SK-N-SH treated with all-trans-retinoic acid at 6 μM for 48 hours (cell line): ENCODE data around the gene TMEM132D.

Experiments used
- ATAC-seq: fragments of 200-7000 bp; cut with Tn5 transposase; 3 replicates; pipeline ENCODE4 v1.9.1; 2020; ENCODE audit warnings: mild to moderate bottlenecking, moderate library complexity
- ARNTL ChIP-seq: fragments of 450-650 bp; formaldehyde crosslinking; IDR thresholded peaks from 2 replicates; pipeline ENCODE4 v1.5.0; 2020; ENCODE audit warnings: low read depth, mild to moderate bottlenecking, moderate library complexity, borderline replicate concordance
- BACH2 ChIP-seq: fragments of 250-450 bp; sonication (Bioruptor Pico); IDR thresholded peaks from 2 replicates; pipeline ENCODE4 v1.9.0; 2021; ENCODE audit warnings: mild to moderate bottlenecking, borderline replicate concordance
- CREB5 ChIP-seq: fragments of 250-450 bp; sonication (Bioruptor Pico); IDR thresholded peaks from 2 replicates; pipeline ENCODE4 v1.5.1; 2020; ENCODE audit warnings: low read depth, mild to moderate bottlenecking, moderate library complexity
- CSDC2 ChIP-seq: fragments of 250-450 bp; sonication (Bioruptor Pico); IDR thresholded peaks from 2 replicates; pipeline ENCODE4 v1.5.0; 2020; ENCODE audit warnings: mild to moderate bottlenecking, moderate library complexity
- ESRRG ChIP-seq: fragments of 250-450 bp; sonication (Bioruptor Pico); IDR thresholded peaks from 2 replicates; pipeline ENCODE4 v1.6.1; 2021; ENCODE audit warnings: mild to moderate bottlenecking
- ISL1 ChIP-seq: fragments of 250-450 bp; sonication (Bioruptor Pico); IDR thresholded peaks from 2 replicates; pipeline ENCODE4 v2.1.2; 2022; ENCODE audit warnings: mild to moderate bottlenecking, moderate library complexity
- OSR1 ChIP-seq: fragments of 250-450 bp; sonication (Bioruptor Pico); IDR thresholded peaks from 2 replicates; pipeline ENCODE4 v1.8.0; 2022; ENCODE audit warnings: moderate library complexity, mild to moderate bottlenecking, inconsistent platforms
- PATZ1 ChIP-seq: fragments of 250-450 bp; sonication (Bioruptor Pico); IDR thresholded peaks from 2 replicates; pipeline ENCODE4 v1.8.0; 2020; ENCODE audit warnings: mild to moderate bottlenecking, moderate library complexity, borderline replicate concordance
- POU6F1 ChIP-seq: fragments of 250-450 bp; sonication (Bioruptor Pico); IDR thresholded peaks from 2 replicates; pipeline ENCODE4 v1.8.0; 2021; ENCODE audit warnings: low read depth, mild to moderate bottlenecking, moderate library complexity, borderline replicate concordance
- PPARA ChIP-seq: fragments of 250-450 bp; sonication (Bioruptor Pico); IDR thresholded peaks from 2 replicates; pipeline ENCODE4 v1.5.0; 2020; ENCODE audit warnings: mild to moderate bottlenecking, borderline replicate concordance
- RARB ChIP-seq: fragments of 250-450 bp; sonication (Bioruptor Pico); IDR thresholded peaks from 2 replicates; pipeline ENCODE4 v1.8.0; 2021; ENCODE audit warnings: mild to moderate bottlenecking, moderate library complexity
- TCF4 ChIP-seq: fragments of 250-450 bp; sonication (Bioruptor Pico); IDR thresholded peaks from 2 replicates; pipeline ENCODE4 v1.8.0; 2021; ENCODE audit warnings: mild to moderate bottlenecking, moderate library complexity, borderline replicate concordance
- TOX ChIP-seq: fragments of 250-450 bp; sonication (Bioruptor Pico); IDR thresholded peaks from 2 replicates; pipeline ENCODE4 v1.8.0; 2021; ENCODE audit warnings: mild to moderate bottlenecking, moderate library complexity, borderline replicate concordance
- ZC3H10 ChIP-seq: fragments of 250-450 bp; sonication (Bioruptor Pico); IDR thresholded peaks from 2 replicates; pipeline ENCODE4 v1.5.1; 2021; ENCODE audit warnings: mild to moderate bottlenecking, moderate library complexity
- ZFP3 ChIP-seq: fragments of 250-450 bp; sonication (Bioruptor Pico); IDR thresholded peaks from 2 replicates; pipeline ENCODE4 v1.5.0; 2020; ENCODE audit warnings: mild to moderate bottlenecking, moderate library complexity
- ZFP30 ChIP-seq: fragments of 450-650 bp; formaldehyde crosslinking; IDR thresholded peaks from 2 replicates; pipeline ENCODE4 v1.5.0; 2022; ENCODE audit warnings: mild to moderate bottlenecking, moderate library complexity
- ZNF565 ChIP-seq: fragments of 450-650 bp; formaldehyde crosslinking; conservative IDR thresholded peaks from 2 replicates; pipeline ENCODE4 v1.5.0; 2020; ENCODE audit warnings: low read depth, mild to moderate bottlenecking, moderate library complexity
- ZNF8 ChIP-seq: fragments of 450-650 bp; formaldehyde crosslinking; IDR thresholded peaks from 2 replicates; pipeline ENCODE4 v1.5.0; 2020; ENCODE audit warnings: mild to moderate bottlenecking, moderate library complexity
- TF ChIP-seq, protein P1 (sequence below): fragments of 250-450 bp; sonication (Bioruptor Pico); IDR thresholded peaks from 2 replicates; pipeline ENCODE4 v1.5.1; 2021; ENCODE audit warnings: mild to moderate bottlenecking, moderate library complexity
- TF ChIP-seq, protein P2 (sequence below): fragments of 250-450 bp; sonication (Bioruptor Pico); IDR thresholded peaks from 2 replicates; pipeline ENCODE4 v1.5.0; 2020; ENCODE audit warnings: mild to moderate bottlenecking, moderate library complexity

Gene TMEM132D

DNA sequence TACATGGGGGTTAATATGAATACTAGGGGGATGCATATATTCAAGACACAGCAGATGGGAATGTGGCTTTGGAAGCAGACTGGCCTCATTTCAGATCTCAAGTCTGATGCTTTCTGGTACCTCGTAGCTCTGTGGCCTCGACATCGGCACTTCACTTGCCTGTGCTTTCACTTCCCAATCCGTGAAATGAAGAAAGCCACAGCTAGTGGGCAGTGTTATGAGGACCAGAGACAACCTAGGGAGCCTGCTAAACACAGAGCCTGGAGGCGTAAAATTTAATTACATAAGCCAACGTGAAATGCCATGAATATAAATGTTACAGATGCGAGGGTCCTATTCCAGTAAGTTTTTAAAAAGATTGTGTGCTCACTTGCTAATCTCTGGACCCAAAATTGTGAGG lies 286.0 kb downstream of the TMEM132D start (continued):
- TF ChIP-seq, protein P1, sequence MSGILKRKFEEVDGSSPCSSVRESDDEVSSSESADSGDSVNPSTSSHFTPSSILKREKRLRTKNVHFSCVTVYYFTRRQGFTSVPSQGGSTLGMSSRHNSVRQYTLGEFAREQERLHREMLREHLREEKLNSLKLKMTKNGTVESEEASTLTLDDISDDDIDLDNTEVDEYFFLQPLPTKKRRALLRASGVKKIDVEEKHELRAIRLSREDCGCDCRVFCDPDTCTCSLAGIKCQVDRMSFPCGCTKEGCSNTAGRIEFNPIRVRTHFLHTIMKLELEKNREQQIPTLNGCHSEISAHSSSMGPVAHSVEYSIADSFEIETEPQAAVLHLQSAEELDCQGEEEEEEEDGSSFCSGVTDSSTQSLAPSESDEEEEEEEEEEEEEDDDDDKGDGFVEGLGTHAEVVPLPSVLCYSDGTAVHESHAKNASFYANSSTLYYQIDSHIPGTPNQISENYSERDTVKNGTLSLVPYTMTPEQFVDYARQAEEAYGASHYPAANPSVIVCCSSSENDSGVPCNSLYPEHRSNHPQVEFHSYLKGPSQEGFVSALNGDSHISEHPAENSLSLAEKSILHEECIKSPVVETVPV (CRISPR knock-in tag) = no peak
- TF ChIP-seq ESRRG (CRISPR knock-in tag) = no peak
- TF ChIP-seq ZNF565 (CRISPR knock-in tag) = no peak
- TF ChIP-seq TCF4 = no peak
- TF ChIP-seq PPARA (CRISPR knock-in tag) = no peak
- TF ChIP-seq ZFP3 = no peak
- TF ChIP-seq BACH2 (CRISPR knock-in tag) = no peak
- TF ChIP-seq ZFP30 (CRISPR knock-in tag) = no peak

- no peak for ATAC-seq
- TF ChIP-seq ESRRG (CRISPR knock-in tag) = no peak
- TF ChIP-seq ZNF8 = no peak
- TF ChIP-seq ZFP3 = no peak
- no peak for TF ChIP-seq ZC3H10 (CRISPR knock-in tag)
- TF ChIP-seq, protein P2, sequence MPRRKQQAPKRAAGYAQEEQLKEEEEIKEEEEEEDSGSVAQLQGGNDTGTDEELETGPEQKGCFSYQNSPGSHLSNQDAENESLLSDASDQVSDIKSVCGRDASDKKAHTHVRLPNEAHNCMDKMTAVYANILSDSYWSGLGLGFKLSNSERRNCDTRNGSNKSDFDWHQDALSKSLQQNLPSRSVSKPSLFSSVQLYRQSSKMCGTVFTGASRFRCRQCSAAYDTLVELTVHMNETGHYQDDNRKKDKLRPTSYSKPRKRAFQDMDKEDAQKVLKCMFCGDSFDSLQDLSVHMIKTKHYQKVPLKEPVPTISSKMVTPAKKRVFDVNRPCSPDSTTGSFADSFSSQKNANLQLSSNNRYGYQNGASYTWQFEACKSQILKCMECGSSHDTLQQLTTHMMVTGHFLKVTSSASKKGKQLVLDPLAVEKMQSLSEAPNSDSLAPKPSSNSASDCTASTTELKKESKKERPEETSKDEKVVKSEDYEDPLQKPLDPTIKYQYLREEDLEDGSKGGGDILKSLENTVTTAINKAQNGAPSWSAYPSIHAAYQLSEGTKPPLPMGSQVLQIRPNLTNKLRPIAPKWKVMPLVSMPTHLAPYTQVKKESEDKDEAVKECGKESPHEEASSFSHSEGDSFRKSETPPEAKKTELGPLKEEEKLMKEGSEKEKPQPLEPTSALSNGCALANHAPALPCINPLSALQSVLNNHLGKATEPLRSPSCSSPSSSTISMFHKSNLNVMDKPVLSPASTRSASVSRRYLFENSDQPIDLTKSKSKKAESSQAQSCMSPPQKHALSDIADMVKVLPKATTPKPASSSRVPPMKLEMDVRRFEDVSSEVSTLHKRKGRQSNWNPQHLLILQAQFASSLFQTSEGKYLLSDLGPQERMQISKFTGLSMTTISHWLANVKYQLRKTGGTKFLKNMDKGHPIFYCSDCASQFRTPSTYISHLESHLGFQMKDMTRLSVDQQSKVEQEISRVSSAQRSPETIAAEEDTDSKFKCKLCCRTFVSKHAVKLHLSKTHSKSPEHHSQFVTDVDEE = no peak
- TF ChIP-seq TCF4 = no peak
- TF ChIP-seq, protein P1 (CRISPR knock-in tag) = no peak
- no peak for TF ChIP-seq ISL1 (CRISPR knock-in tag)
- TF ChIP-seq OSR1 = no peak
- no peak for TF ChIP-seq ZFP30 (CRISPR knock-in tag)
- TF ChIP-seq CREB5 = no peak
- TF ChIP-seq CSDC2 (CRISPR knock-in tag) = no peak
- no peak for TF ChIP-seq PPARA (CRISPR knock-in tag)
These were observed 288.8 kb downstream of the TMEM132D start for GRCh38 chr12:129615001-129615400.

DNA sequence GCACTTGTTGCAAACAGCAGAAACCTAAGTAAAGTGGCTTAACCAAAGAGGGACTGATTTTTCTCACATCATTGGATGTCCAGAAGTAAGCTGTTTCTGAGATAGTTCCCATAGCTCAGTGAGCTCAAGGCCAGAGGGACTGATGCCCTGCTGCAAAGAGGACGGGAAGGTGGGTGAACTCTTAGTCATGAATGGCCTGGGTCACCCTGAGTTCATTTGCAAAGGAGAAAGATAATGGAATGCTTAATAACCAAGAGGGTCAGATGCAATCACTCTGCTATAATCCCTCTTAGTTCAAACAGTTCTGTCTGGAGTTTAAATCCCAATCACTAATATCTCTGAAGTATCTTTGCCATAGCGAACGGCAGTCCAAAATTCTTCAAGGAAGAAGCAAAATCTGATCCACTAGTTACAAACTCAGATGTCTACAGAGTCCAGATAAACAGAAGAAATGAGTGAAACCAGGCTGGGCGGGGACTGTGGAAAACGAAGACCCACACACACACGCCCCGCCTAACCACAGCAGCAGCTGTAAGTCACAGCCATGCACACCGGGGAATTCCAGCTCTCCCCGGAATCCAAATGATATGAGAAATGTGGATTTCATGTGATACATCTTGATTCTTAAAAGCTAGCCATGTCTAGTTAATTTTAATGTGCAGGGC lies 289.5 kb downstream of the TMEM132D start:
- TF ChIP-seq ZFP30 (CRISPR knock-in tag) (no peak), POU6F1 (CRISPR knock-in tag) (no peak)
- TF ChIP-seq, all 23 proteins: peak for 0
- no peak for ATAC-seq

- no peak for ATAC-seq
- no peak for TF ChIP-seq RARB
These were observed 290.5 kb downstream of the TMEM132D start for GRCh38 chr12:129613314-129613713.

GRCh38 chr12:129610601-129611120 lies 293.2 kb downstream of the TMEM132D start:
- ATAC-seq = no peak
- TF ChIP-seq, protein P1 (CRISPR knock-in tag) = no peak
- TF ChIP-seq TOX (CRISPR knock-in tag) (no peak), ZFP3 (no peak), RARB (no peak), BACH2 (CRISPR knock-in tag) (no peak), ARNTL (no peak), PATZ1 (CRISPR knock-in tag) (no peak), TCF4 (no peak), ISL1 (CRISPR knock-in tag) (no peak), OSR1 (no peak), ZNF565 (CRISPR knock-in tag) (no peak), CSDC2 (CRISPR knock-in tag) (no peak)
